Smooth muscle cell (in vitro differentiated cells): ENCODE data around the gene CPNE4. TPM values are rescaled to one million over a fixed set of nuclear protein-coding genes. Genes with fewer than 3 reads are reported as not detected.

Experiments used
- DNase-seq: peaks from one replicate; lab custom pipeline; 2025; ENCODE audit not compliant: unreplicated experiment; lab: John Stamatoyannopoulos, UW
- H2AFZ ChIP-seq: fragments of 200-600 bp; sonication (generic); 2 replicates; pipeline ENCODE4 v1.6.0; 2016; ENCODE audit warnings: antibody characterized with exemption, low read depth, mild to moderate bottlenecking
- H3F3A ChIP-seq: fragments of 200-600 bp; sonication (generic); 2 replicates; pipeline ENCODE4 v1.6.0; 2017; ENCODE audit warnings: antibody characterized with exemption, low read depth
- H3K27ac ChIP-seq: fragments of 200-600 bp; sonication (generic); 2 replicates; pipeline ENCODE4 v1.5.1; 2016; ENCODE audit warnings: low read depth, mild to moderate bottlenecking
- H3K27me3 ChIP-seq: fragments of 200-600 bp; sonication (generic); 2 replicates; pipeline ENCODE4 v1.6.1; 2016; ENCODE audit warnings: low read depth, mild to moderate bottlenecking
- H3K36me3 ChIP-seq: fragments of 200-600 bp; sonication (generic); 2 replicates; pipeline ENCODE4 v1.5.1; 2016; ENCODE audit warnings: low read depth
- H3K4me1 ChIP-seq: fragments of 200-600 bp; sonication (generic); 2 replicates; pipeline ENCODE4 v1.5.1; 2016; ENCODE audit warnings: low read depth
- H3K4me2 ChIP-seq: fragments of 200-600 bp; sonication (generic); 2 replicates; pipeline ENCODE4 v1.6.0; 2016; ENCODE audit warnings: mild to moderate bottlenecking
- H3K4me3 ChIP-seq: fragments of 200-600 bp; sonication (generic); 2 replicates; pipeline ENCODE4 v1.5.1; 2016; ENCODE audit warnings: mild to moderate bottlenecking
- H3K79me2 ChIP-seq: fragments of 200-600 bp; sonication (generic); 2 replicates; pipeline ENCODE4 v1.6.0; 2016; ENCODE audit warnings: low read depth, mild to moderate bottlenecking
- H3K9ac ChIP-seq: fragments of 200-600 bp; sonication (generic); 2 replicates; pipeline ENCODE4 v1.6.0; 2016; ENCODE audit warnings: low read depth
- H3K9me3 ChIP-seq: fragments of 200-600 bp; sonication (generic); replicated peaks from 2 replicates; pipeline ENCODE4 v1.5.1; 2016; ENCODE audit warnings: low read depth
- H4K20me1 ChIP-seq: fragments of 200-600 bp; sonication (generic); 2 replicates; pipeline ENCODE4 v1.6.0; 2016; ENCODE audit warnings: low read depth
- WGBS: methylation state at CpG from one replicate; pipeline ENCODE4 v1.1.7; 2016; ENCODE audit warnings: low lambda C conversion rate; 5-methylcytosine and 5-hydroxymethylcytosine counted together
- polyA plus RNA-seq: library from polyadenylated mRNA; unstranded; fragments of >200 nt; fragmentation: Nextera tagmentation; extraction: Ambion mirVana; gene quantifications from 2 replicates; pipeline ENCODE4 v1.2.1, GENCODE V29; 2016
- total RNA-seq: library from RNA; depleted of rRNA; stranded (reverse); fragments of >200 nt; gene quantifications from 2 replicates; pipeline ENCODE4 v1.2.3, GENCODE V29; 2014
- TF ChIP-seq, protein P1 (sequence below): fragments of 200-600 bp; sonication (generic); IDR thresholded peaks from 2 replicates; pipeline ENCODE4 v1.5.1; 2017; ENCODE audit warnings: borderline replicate concordance, mild to moderate bottlenecking, antibody characterized with exemption; ENCODE audit not compliant: insufficient read depth, poor library complexity, severe bottlenecking

The CPNE4 gene
- total and polyA plus RNA-seq, 2 experiments from 2014 or later, result 0.05 to 1.6 TPM

DNA sequence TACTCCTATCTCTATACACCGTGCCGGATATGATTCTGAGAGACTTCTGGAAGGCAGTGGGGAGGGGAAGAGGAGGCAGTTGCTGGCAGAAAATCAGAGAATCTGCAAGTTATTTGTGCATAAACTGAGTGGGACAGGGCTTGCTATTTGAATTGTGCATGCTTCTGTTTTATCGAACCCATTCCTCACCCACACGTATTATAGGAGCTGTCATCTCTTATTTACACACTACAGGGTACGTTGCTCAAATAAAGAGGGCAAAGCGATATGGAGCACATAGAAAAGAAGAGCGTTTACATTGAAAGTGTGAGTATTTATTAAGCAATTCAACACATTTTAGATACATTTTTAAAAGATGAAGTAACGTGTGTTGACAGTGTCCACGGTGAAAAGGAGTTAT is 191.6 kb downstream of the CPNE4 start:
- Histone ChIP-seq H3K9me3 (no peaks in the 10 kb centered on the region), H3K9ac (no peak overlapping the region), H3K79me2 (no peaks in the 10 kb centered on the region), H4K20me1 (no peaks in the 10 kb centered on the region), H3K27ac (no peak overlapping the region), H2AFZ (no peak overlapping the region), H3K4me1 (no peaks in the 10 kb centered on the region), H3K27me3 (no peaks in the 10 kb centered on the region), H3K4me3 (no peak overlapping the region), H3K36me3 (no peaks in the 10 kb centered on the region), H3F3A (no peaks in the 10 kb centered on the region), H3K4me2 (no peak overlapping the region)
- WGBS, result 90% methylated on average over 9 of the region's 9 CpGs
- no peak for DNase-seq
- TF ChIP-seq, protein P1, sequence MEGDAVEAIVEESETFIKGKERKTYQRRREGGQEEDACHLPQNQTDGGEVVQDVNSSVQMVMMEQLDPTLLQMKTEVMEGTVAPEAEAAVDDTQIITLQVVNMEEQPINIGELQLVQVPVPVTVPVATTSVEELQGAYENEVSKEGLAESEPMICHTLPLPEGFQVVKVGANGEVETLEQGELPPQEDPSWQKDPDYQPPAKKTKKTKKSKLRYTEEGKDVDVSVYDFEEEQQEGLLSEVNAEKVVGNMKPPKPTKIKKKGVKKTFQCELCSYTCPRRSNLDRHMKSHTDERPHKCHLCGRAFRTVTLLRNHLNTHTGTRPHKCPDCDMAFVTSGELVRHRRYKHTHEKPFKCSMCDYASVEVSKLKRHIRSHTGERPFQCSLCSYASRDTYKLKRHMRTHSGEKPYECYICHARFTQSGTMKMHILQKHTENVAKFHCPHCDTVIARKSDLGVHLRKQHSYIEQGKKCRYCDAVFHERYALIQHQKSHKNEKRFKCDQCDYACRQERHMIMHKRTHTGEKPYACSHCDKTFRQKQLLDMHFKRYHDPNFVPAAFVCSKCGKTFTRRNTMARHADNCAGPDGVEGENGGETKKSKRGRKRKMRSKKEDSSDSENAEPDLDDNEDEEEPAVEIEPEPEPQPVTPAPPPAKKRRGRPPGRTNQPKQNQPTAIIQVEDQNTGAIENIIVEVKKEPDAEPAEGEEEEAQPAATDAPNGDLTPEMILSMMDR, result no peak

- no peaks in the 10 kb centered on the region for H3K4me1 ChIP-seq
- no peak for DNase-seq
- H3K27me3 ChIP-seq, result no peaks in the 10 kb centered on the region
- TF ChIP-seq, protein P1, result no peak
- H3F3A ChIP-seq, result no peaks in the 10 kb centered on the region
- no peak overlapping the region for H3K4me3 ChIP-seq
- H4K20me1 ChIP-seq, result no peaks in the 10 kb centered on the region
- H3K36me3 ChIP-seq, result no peaks in the 10 kb centered on the region
- no peak overlapping the region for H3K27ac ChIP-seq
- H3K9me3 ChIP-seq, result no peaks in the 10 kb centered on the region
- H2AFZ ChIP-seq, result no peak overlapping the region
- H3K79me2 ChIP-seq, result no peaks in the 10 kb centered on the region
- H3K9ac ChIP-seq, result no peak overlapping the region
- no peak overlapping the region for H3K4me2 ChIP-seq
- 70% methylated on average over 1 of the region's 1 CpG for WGBS
Observed at GRCh38 chr3:131840156-131840797, 194.5 kb downstream of the CPNE4 start.

- Histone ChIP-seq H3K79me2 (no peaks in the 10 kb centered on the region), H2AFZ (no peak overlapping the region), H3K9ac (no peak overlapping the region), H3F3A (no peaks in the 10 kb centered on the region), H3K36me3 (no peaks in the 10 kb centered on the region), H3K4me3 (no peak overlapping the region), H4K20me1 (no peaks in the 10 kb centered on the region), H3K9me3 (no peaks in the 10 kb centered on the region), H3K4me1 (no peaks in the 10 kb centered on the region), H3K27ac (no peak overlapping the region), H3K4me2 (no peak overlapping the region), H3K27me3 (no peaks in the 10 kb centered on the region)
- DNase-seq, result no peak
- WGBS, result 94% methylated on average over 1 of the region's 1 CpG
- TF ChIP-seq, protein P1, result no peak
Observed at GRCh38 chr3:131835906-131836305, 198.9 kb downstream of the CPNE4 start.

DNA sequence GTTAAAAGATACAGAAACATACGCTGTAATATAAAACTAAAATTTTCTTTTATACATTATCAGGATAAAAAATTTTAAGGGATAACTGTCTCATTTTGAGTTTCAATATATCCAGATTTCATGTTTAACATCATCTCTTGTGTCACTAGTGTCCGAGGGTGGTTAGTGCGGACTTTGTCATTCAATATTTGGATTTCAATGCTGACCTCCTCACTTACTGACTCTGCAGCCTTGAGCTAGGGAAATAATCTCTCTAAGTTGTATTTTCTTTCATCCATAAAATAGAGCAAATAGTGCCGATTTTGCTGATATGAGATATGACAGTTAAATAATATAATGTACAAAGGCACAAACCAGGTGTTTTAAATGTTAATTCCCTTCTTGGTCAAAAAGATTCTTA is 203.2 kb downstream of the CPNE4 start:
- Histone ChIP-seq H2AFZ (no peak overlapping the region), H3K27me3 (no peaks in the 10 kb centered on the region), H3K27ac (no peak overlapping the region), H3K4me1 (no peaks in the 10 kb centered on the region), H3F3A (no peaks in the 10 kb centered on the region), H3K9ac (no peak overlapping the region), H3K79me2 (no peaks in the 10 kb centered on the region), H3K4me2 (no peak overlapping the region), H3K36me3 (no peaks in the 10 kb centered on the region), H3K9me3 (no peaks in the 10 kb centered on the region), H3K4me3 (no peak overlapping the region), H4K20me1 (no peaks in the 10 kb centered on the region)
- TF ChIP-seq, protein P1, result no peak
- 93% methylated on average over 4 of the region's 4 CpGs for WGBS
- DNase-seq, result no peak
